ENCODE measurements around the gene KIAA0930.

The KIAA0930 gene

DNA sequence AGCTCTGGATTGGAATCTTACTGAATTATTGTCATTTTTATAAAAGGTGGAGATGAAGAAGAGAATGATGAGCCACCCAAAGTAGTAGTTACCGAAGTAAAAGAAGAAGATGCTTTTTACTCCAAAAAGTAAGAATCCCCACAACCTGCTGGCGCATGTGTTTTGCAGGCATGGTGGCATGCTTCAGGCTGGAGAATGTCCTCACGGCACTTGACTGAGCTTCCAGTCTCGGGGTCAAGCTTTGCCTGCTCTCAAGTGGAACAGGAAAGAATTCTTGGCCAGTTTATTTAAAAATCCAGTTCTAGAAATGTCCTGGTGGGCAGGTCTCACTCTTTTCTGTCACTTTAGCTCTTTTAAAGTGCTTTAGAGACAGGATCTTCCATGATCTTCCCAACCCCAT is 59.5 kb downstream of the KIAA0930 start:
- peaks cover 35% of the 10 kb centered on the region for H3K79me2 ChIP-seq (ENCODE audit: insufficient read depth, low read length)
- no peak overlapping the region for H3K4me2 ChIP-seq (ENCODE audit: low read depth, low read length, poor library complexity, severe bottlenecking)
- H3F3A ChIP-seq (ENCODE audit: insufficient read depth), result no peaks in the 10 kb centered on the region
- peaks cover 31% of the 10 kb centered on the region for H3K36me3 ChIP-seq (ENCODE audit: low read length)
- TF ChIP-seq, protein P1, sequence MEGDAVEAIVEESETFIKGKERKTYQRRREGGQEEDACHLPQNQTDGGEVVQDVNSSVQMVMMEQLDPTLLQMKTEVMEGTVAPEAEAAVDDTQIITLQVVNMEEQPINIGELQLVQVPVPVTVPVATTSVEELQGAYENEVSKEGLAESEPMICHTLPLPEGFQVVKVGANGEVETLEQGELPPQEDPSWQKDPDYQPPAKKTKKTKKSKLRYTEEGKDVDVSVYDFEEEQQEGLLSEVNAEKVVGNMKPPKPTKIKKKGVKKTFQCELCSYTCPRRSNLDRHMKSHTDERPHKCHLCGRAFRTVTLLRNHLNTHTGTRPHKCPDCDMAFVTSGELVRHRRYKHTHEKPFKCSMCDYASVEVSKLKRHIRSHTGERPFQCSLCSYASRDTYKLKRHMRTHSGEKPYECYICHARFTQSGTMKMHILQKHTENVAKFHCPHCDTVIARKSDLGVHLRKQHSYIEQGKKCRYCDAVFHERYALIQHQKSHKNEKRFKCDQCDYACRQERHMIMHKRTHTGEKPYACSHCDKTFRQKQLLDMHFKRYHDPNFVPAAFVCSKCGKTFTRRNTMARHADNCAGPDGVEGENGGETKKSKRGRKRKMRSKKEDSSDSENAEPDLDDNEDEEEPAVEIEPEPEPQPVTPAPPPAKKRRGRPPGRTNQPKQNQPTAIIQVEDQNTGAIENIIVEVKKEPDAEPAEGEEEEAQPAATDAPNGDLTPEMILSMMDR (IDR thresholded peaks at IDR 0.05; ENCODE audit: insufficient read depth, low read length, poor library complexity, severe bottlenecking), result no peak
- no peak for TF ChIP-seq EZH2phosphoT487 (conservative IDR thresholded peaks at IDR 0.05; ENCODE audit: low read length)
- H3K4me3 ChIP-seq (ENCODE audit: insufficient read depth, low read length, poor library complexity, severe bottlenecking), result no peak overlapping the region
- no peaks in the 10 kb centered on the region for H3K27me3 ChIP-seq (ENCODE audit: low read length)
- H3K9ac ChIP-seq (ENCODE audit: low read length), result no peak overlapping the region
- no peaks in the 10 kb centered on the region for H3K9me3 ChIP-seq (ENCODE audit: insufficient read depth, low read length)
- no peaks in the 10 kb centered on the region for H3K9me2 ChIP-seq (replicated peaks; ENCODE audit: insufficient read depth, low read length)
- no peak overlapping the region for H2AFZ ChIP-seq (ENCODE audit: low read depth, low read length, severe bottlenecking)
- no peak overlapping the region for H3K27ac ChIP-seq (ENCODE audit: low read depth, low read length)
- H4K20me1 ChIP-seq (ENCODE audit: low read depth, low read length), result 0 out of 2 replicates have a peak, but pooled peaks cover 11% of the 10 kb centered on the region

DNA sequence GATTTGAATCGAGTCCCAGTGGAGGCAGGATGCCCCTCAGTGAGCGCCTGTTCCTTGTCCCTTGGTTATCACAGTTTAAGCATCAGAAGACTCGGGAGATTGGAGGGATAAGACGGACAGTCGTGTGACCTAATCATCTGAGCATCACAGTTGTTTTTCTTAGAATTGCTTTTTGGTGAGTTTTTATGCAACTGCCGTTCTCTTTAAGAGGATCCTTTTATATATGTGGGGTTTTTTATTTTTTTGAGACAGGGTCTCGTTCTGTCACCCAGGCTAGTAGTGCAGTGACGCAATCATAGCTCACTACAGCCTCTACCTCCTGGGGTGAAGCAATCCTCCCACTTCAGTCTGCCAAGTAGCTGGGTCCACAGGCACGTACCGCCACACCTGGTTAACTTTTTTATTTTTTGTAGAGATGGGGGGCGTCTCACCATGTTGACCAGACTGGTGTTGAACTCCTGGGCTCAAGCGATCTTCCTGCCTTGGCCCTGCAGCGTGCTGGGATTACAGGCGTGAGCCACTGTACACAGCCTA is 60.5 kb downstream of the KIAA0930 start:
- Histone ChIP-seq H3K27ac (ENCODE audit: low read depth, low read length) (no peak overlapping the region), H3K9ac (ENCODE audit: low read length) (no peak overlapping the region), H3K4me2 (ENCODE audit: low read depth, low read length, poor library complexity, severe bottlenecking) (no peak overlapping the region), H4K20me1 (ENCODE audit: low read depth, low read length) (peaks cover 16% of the 10 kb centered on the region; the same call in 1 of the 2 replicates), H3K4me3 (ENCODE audit: insufficient read depth, low read length, poor library complexity, severe bottlenecking) (no peak overlapping the region), H3K9me2 (replicated peaks; ENCODE audit: insufficient read depth, low read length) (no peaks in the 10 kb centered on the region), H3K36me3 (ENCODE audit: low read length) (peaks cover 39% of the 10 kb centered on the region), H3K79me2 (ENCODE audit: insufficient read depth, low read length) (peaks cover 45% of the 10 kb centered on the region), H3F3A (ENCODE audit: insufficient read depth) (no peaks in the 10 kb centered on the region), H3K9me3 (ENCODE audit: insufficient read depth, low read length) (no peaks in the 10 kb centered on the region), H2AFZ (ENCODE audit: low read depth, low read length, severe bottlenecking) (no peak overlapping the region), H3K27me3 (ENCODE audit: low read length) (no peaks in the 10 kb centered on the region)
- TF ChIP-seq EZH2phosphoT487 (conservative IDR thresholded peaks at IDR 0.05; ENCODE audit: low read length), result no peak

DNA sequence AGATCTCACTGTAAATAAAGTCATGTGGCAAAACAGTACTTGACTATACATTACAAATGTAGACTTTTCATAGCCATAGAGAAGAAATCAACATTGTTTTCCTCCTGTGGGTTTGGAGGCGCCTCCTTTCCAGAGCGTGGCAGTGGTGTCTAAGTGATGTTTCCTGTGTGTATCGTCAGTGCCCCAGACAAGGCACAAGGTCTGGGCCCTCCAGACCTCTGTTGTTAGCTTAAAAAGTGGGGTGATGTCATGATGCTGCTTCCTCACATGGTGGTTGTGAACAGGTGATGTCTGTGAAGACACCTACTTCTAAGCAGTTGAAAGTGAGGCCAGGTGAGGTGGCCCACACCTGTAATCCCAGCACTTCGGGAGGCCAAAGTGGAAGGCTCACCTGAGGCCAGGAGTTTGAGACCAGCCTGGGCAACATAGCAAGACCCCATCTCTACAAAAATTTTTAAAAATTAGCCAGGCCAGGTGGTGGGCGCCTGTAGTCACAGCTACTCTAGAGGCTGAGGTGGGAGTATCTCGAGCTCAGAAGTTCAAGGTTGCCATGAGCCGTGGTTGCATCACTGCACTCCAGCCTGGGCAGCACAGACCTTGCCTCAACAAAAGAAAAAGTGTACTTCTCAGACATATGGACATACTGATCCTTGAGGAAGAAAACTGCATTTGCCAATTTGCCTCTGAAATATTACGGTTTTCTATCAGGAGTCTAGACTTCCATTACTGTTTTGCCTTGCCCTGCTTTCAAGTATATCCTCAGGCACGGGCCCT is 61.2 kb downstream of the KIAA0930 start:
- Histone ChIP-seq H3K27me3 (ENCODE audit: low read length) (no peaks in the 10 kb centered on the region), H3K79me2 (ENCODE audit: insufficient read depth, low read length) (peaks cover 53% of the 10 kb centered on the region)

More for the DNA sequence above, 61.2 kb downstream of the KIAA0930 start:
- no peak overlapping the region for H2AFZ ChIP-seq (ENCODE audit: low read depth, low read length, severe bottlenecking)
- TF ChIP-seq, protein P1 (IDR thresholded peaks at IDR 0.05; ENCODE audit: insufficient read depth, low read length, poor library complexity, severe bottlenecking), result no peak
- no peaks in the 10 kb centered on the region for H3K9me2 ChIP-seq (replicated peaks; ENCODE audit: insufficient read depth, low read length)
- peaks cover 20% of the 10 kb centered on the region; the same call in 1 of the 2 replicates for H4K20me1 ChIP-seq (ENCODE audit: low read depth, low read length)
- H3F3A ChIP-seq (ENCODE audit: insufficient read depth), result no peaks in the 10 kb centered on the region
- H3K36me3 ChIP-seq (ENCODE audit: low read length), result peaks cover 47% of the 10 kb centered on the region
- no peaks in the 10 kb centered on the region for H3K9me3 ChIP-seq (ENCODE audit: insufficient read depth, low read length)
- no peak overlapping the region for H3K4me2 ChIP-seq (ENCODE audit: low read depth, low read length, poor library complexity, severe bottlenecking)
- H3K27ac ChIP-seq (ENCODE audit: low read depth, low read length), result no peak overlapping the region
- H3K4me3 ChIP-seq (ENCODE audit: insufficient read depth, low read length, poor library complexity, severe bottlenecking), result no peak overlapping the region
- H3K9ac ChIP-seq (ENCODE audit: low read length), result no peak overlapping the region
